H9 (cell line): Measurements from ENCODE around the gene CLEC16A. TPM values are rescaled to one million over a fixed set of nuclear protein-coding genes. Genes with fewer than 3 reads are reported as not detected.

Experiments used
- DNase-seq: peaks from one replicate; pipeline ENCODE4 v3.0.0-alpha.2; 2017
- H2AFZ ChIP-seq: one replicate; pipeline ENCODE4 v1.6.1; 2013; ENCODE audit warnings: mild to moderate bottlenecking, low read length, control low read depth, moderate library complexity
- H2AK5ac ChIP-seq: 2 replicates; pipeline ENCODE4 v1.6.1; 2013; ENCODE audit warnings: low read length, control low read depth, mixed read lengths; ENCODE audit not compliant: insufficient read length
- H2BK120ac ChIP-seq: one replicate; pipeline ENCODE4 v1.6.1; 2013; ENCODE audit warnings: low read depth, mild to moderate bottlenecking, low read length, control low read depth, inconsistent platforms; ENCODE audit not compliant: poor library complexity, severe bottlenecking
- H2BK12ac ChIP-seq: 2 replicates; pipeline ENCODE4 v1.6.1; 2013; ENCODE audit warnings: low read length, control low read depth, mixed read lengths, low read depth; ENCODE audit not compliant: insufficient read length
- H2BK15ac ChIP-seq: 2 replicates; pipeline ENCODE4 v1.6.1; 2013; ENCODE audit warnings: low read depth, low read length, control low read depth
- H2BK20ac ChIP-seq: one replicate; pipeline ENCODE4 v1.6.1; 2013; ENCODE audit warnings: low read depth, mild to moderate bottlenecking, low read length, control low read depth, inconsistent platforms; ENCODE audit not compliant: poor library complexity, severe bottlenecking
- H2BK5ac ChIP-seq: 2 replicates; pipeline ENCODE4 v1.6.1; 2013; ENCODE audit warnings: low read length, control low read depth, mixed read lengths; ENCODE audit not compliant: insufficient read length
- H3K14ac ChIP-seq: 2 replicates; pipeline ENCODE4 v1.6.1; 2013; ENCODE audit warnings: low read length, control low read depth; ENCODE audit not compliant: insufficient read depth
- H3K18ac ChIP-seq: 2 replicates; pipeline ENCODE4 v1.6.1; 2013; ENCODE audit warnings: low read depth, mild to moderate bottlenecking, mixed read lengths, low read length, control low read depth; ENCODE audit not compliant: insufficient read length
- H3K23ac ChIP-seq: 2 replicates; pipeline ENCODE4 v1.6.1; 2013; ENCODE audit warnings: low read length, control low read depth, mixed read lengths, low read depth; ENCODE audit not compliant: insufficient read length
- H3K23me2 ChIP-seq: 2 replicates; pipeline ENCODE4 v1.6.1; 2013; ENCODE audit warnings: low read depth, mild to moderate bottlenecking, mixed read lengths, low read length, control low read depth; ENCODE audit not compliant: insufficient read length, poor library complexity, severe bottlenecking
- H3K27ac ChIP-seq: 2 replicates; pipeline ENCODE4 v1.5.1; 2013; ENCODE audit warnings: low read length, control low read depth, mixed read lengths, low read depth; ENCODE audit not compliant: insufficient read length
- H3K27me3 ChIP-seq: 2 replicates; pipeline ENCODE4 v1.6.1; 2013; ENCODE audit warnings: low read length, control low read depth, inconsistent platforms; ENCODE audit not compliant: insufficient read depth
- H3K4ac ChIP-seq: 2 replicates; pipeline ENCODE4 v1.6.1; 2013; ENCODE audit warnings: low read depth, mild to moderate bottlenecking, control low read depth, inconsistent platforms, low read length, moderate library complexity
- H3K4me1 ChIP-seq: 2 replicates; pipeline ENCODE4 v1.6.1; 2013; ENCODE audit warnings: low read length, control low read depth, inconsistent platforms; ENCODE audit not compliant: insufficient read depth
- H3K4me2 ChIP-seq: 2 replicates; pipeline ENCODE4 v1.6.1; 2013; ENCODE audit warnings: low read length, control low read depth, mixed read lengths; ENCODE audit not compliant: insufficient read length, insufficient read depth
- H3K56ac ChIP-seq: 2 replicates; pipeline ENCODE4 v1.6.1; 2013; ENCODE audit warnings: low read depth, mild to moderate bottlenecking, mixed read lengths, low read length, control low read depth; ENCODE audit not compliant: insufficient read length
- H3K79me1 ChIP-seq: 2 replicates; pipeline ENCODE4 v1.6.1; 2013; ENCODE audit warnings: low read depth, mild to moderate bottlenecking, moderate library complexity, low read length, control low read depth, inconsistent platforms; ENCODE audit not compliant: insufficient read depth, poor library complexity, severe bottlenecking
- H3K79me2 ChIP-seq: 2 replicates; pipeline ENCODE4 v1.6.1; 2013; ENCODE audit warnings: low read length, control low read depth, inconsistent platforms; ENCODE audit not compliant: insufficient read depth
- H3K9ac ChIP-seq: 2 replicates; pipeline ENCODE4 v1.6.1; 2013; ENCODE audit warnings: low read length, control low read depth, mixed read lengths; ENCODE audit not compliant: insufficient read length; ENCODE audit errors: extremely low read depth
- H3K9me3 ChIP-seq: one replicate; pipeline ENCODE4 v1.6.1; 2013; ENCODE audit warnings: low read depth, low read length, inconsistent platforms; ENCODE audit not compliant: control insufficient read depth
- H3T11ph ChIP-seq: one replicate; pipeline ENCODE4 v1.6.1; 2013; ENCODE audit warnings: mild to moderate bottlenecking, low read length, control low read depth, inconsistent platforms
- H4K20me1 ChIP-seq: one replicate; pipeline ENCODE4 v1.6.1; 2013; ENCODE audit not compliant: control insufficient read depth, insufficient read length, insufficient read depth
- H4K5ac ChIP-seq: 2 replicates; pipeline ENCODE4 v1.6.1; 2013; ENCODE audit warnings: low read depth, mild to moderate bottlenecking, mixed read lengths, low read length, control low read depth; ENCODE audit not compliant: insufficient read length
- H4K8ac ChIP-seq: replicated peaks from 2 replicates; pipeline ENCODE4 v1.6.1; 2013; ENCODE audit warnings: low read length, control low read depth, mixed read lengths, low read depth; ENCODE audit not compliant: insufficient read length
- H4K91ac ChIP-seq: 2 replicates; pipeline ENCODE4 v1.6.1; 2013; ENCODE audit warnings: low read depth, mild to moderate bottlenecking, moderate library complexity, mixed read lengths, low read length, control low read depth; ENCODE audit not compliant: insufficient read length
- H3K27ac Mint-ChIP-seq, 3 experiments: 2 replicates in 2 of 3; 3 replicates in 1 of 3; pipeline ENCODE4 v1.8.0; 2020 to 2021; ENCODE audit warnings: mixed read lengths in 3 of 3, mild to moderate bottlenecking in 1 of 3, moderate library complexity in 1 of 3
- H3K27me3 Mint-ChIP-seq: 2 replicates; pipeline ENCODE4 v1.8.0; 2021; ENCODE audit warnings: low read depth, mild to moderate bottlenecking, moderate library complexity, mixed read lengths
- H3K36me3 Mint-ChIP-seq, 3 experiments: 2 replicates in 2 of 3; 3 replicates in 1 of 3; pipeline ENCODE4 v1.8.0; 2020 to 2021; ENCODE audit warnings: low read depth in 3 of 3, mixed read lengths in 3 of 3; ENCODE audit not compliant: insufficient read depth in 1 of 3
- H3K4me1 Mint-ChIP-seq, 2 experiments: 2 replicates each; pipeline ENCODE4 v1.8.0; 2020; ENCODE audit warnings: mixed read lengths in 2 of 2
- H3K4me3 Mint-ChIP-seq, 2 experiments: 2 replicates in 1 of 2; 3 replicates in 1 of 2; pipeline ENCODE4 v1.8.0; 2020 to 2021; ENCODE audit warnings: mild to moderate bottlenecking in 2 of 2, mixed read lengths in 2 of 2, moderate library complexity in 1 of 2
- H3K9me3 Mint-ChIP-seq, 2 experiments: 2 replicates in 1 of 2; 3 replicates in 1 of 2; pipeline ENCODE4 v1.8.0; 2020; ENCODE audit warnings: mild to moderate bottlenecking in 2 of 2, mixed read lengths in 2 of 2, moderate library complexity in 1 of 2
- CTCF ChIP-seq: fragments of 200-600 bp; sonication (generic); conservative IDR thresholded peaks from 3 replicates; pipeline ENCODE4 v1.8.0; 2021; ENCODE audit warnings: antibody characterized with exemption, mild to moderate bottlenecking
- WGBS: extraction: QIAGEN DNeasy Blood & Tissue Kit; methylation state at CpG from one replicate; pipeline ENCODE4 v1.1.7; 2013; ENCODE audit warnings: missing lambda C conversion rate, low lambda C conversion rate, mixed read lengths; ENCODE audit not compliant: insufficient read length; ENCODE audit errors: extremely low coverage; 5-methylcytosine and 5-hydroxymethylcytosine counted together
- total RNA-seq: library from RNA; stranded (reverse); gene quantifications from 2 replicates; pipeline ENCODE4 v1.2.1, GENCODE V29; 2021

CLEC16A gene
- total RNA-seq, 1 experiment from 2014 or later, result 15.2 TPM

GRCh38 chr16:11187522-11188023, 243.2 kb downstream of the CLEC16A start:
- H3K9me3 ChIP-seq, result no peaks in the 10 kb centered on the region
- H3K27me3 ChIP-seq, result no peaks in the 10 kb centered on the region
- H3K27ac ChIP-seq, result no peak overlapping the region
- no peak overlapping the region for H4K5ac ChIP-seq
- Mint-ChIP-seq H3K27ac (peak overlapping the region in 1 of 3 experiments; percentile 85; a peak in 2 of 7 replicates), H3K4me3 (no peak overlapping the region), H3K9me3 (0 out of 5 replicates have a peak, but pooled peaks cover 0 to 3% of the 10 kb centered on the region in 2 experiments), H3K36me3 (no peaks in the 10 kb centered on the region), H3K4me1 (peaks cover 18 to 20% of the 10 kb centered on the region in 2 experiments), H3K27me3 (peaks cover 5% of the 10 kb centered on the region)
- no peak overlapping the region for H3K14ac ChIP-seq
- H3K4ac ChIP-seq, result no peak overlapping the region
- no peak overlapping the region for H3K23ac ChIP-seq
- no peaks in the 10 kb centered on the region for H3K79me1 ChIP-seq
- no CpG with 5 or more reads among the region's 6 CpGs for WGBS
- no peak overlapping the region for H3K18ac ChIP-seq
- no peak overlapping the region for H2BK12ac ChIP-seq
- H2BK15ac ChIP-seq, result no peak overlapping the region
- TF ChIP-seq CTCF, result no peak
- no peak overlapping the region for H2AK5ac ChIP-seq
- H2BK5ac ChIP-seq, result no peak overlapping the region
- H3K9ac ChIP-seq, result no peak overlapping the region
- H3K56ac ChIP-seq, result no peak overlapping the region
- no peak overlapping the region for H2BK20ac ChIP-seq
- no peak overlapping the region for H4K91ac ChIP-seq
- peaks cover 6% of the 10 kb centered on the region for H3K4me1 ChIP-seq
- DNase-seq, result no peak
- H2BK120ac ChIP-seq, result no peak overlapping the region
- no peak overlapping the region for H4K8ac ChIP-seq
- H3K4me2 ChIP-seq, result no peak overlapping the region
- no peak overlapping the region for H3T11ph ChIP-seq
- H3K23me2 ChIP-seq, result no peaks in the 10 kb centered on the region
- H4K20me1 ChIP-seq, result no peaks in the 10 kb centered on the region
- no peaks in the 10 kb centered on the region for H3K79me2 ChIP-seq
- no peak overlapping the region for H2AFZ ChIP-seq
